Hematopoietic multipotent progenitor cell treated with erythropoietin and hydrocortisone succinate and interleukin-3 and kit ligand, for 17 days (in vitro differentiated cells): ENCODE results near the gene TRIM46.

ENCODE experiments used
- DNase-seq: peaks from one replicate; pipeline ENCODE4 v3.0.0-alpha.2; 2015; ENCODE audit warnings: low spot score

The TRIM46 gene

GRCh38 chr1:155173478-155174323, at the start of gene TRIM46:
Gene TRIM46 (plus strand): TSS chr1:155173849. CDS start chr1:155173967, 118 bp downstream.
- no peak for DNase-seq

DNA sequence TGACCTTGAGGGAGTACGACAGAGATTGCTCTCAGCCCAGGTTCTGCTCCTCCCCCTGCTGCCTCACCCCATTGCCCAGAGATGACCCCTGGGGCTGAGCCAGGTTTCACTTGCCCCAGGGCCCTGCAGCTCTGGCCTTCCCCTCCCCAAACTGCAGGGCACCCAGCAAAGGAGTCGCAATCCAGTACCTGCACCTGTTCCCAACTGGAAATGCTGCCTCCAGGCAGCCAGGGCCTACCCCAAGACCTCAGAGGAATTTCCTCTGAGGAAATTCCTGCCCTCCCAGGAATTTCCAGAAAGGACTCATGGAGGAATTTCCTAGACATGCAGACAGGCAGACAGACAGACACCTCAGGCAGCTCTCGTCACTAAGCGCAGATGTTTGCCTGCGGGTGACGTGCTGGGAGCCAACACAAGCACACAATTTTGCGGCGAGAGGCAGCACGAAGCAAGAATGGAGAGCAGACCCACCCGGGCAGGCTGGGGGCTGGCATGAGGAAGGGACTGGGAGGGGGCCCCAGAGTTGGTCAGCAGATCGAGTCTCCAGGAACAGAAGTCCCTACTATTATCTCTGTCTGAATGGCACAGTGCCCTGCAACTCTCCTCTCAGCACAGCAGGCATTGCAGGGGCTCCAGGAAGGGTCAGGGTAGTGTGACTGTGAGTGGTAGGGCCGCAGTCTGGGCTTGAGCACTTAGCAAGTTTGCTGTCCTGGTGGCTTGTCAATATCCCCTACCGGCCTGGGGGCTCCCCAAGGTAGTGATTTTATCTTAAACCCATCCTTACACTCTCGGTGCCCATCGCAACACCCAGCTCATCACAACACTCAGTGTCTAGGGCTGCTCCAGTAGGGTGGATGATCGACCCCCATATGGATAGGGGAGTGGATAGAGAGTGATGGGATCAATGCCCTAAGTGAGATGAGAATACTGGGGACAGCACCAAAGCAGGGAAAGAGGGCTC, 48.9 kb upstream of the TRIM46 start:
- no peak for DNase-seq

GRCh38 chr1:155125511-155125945, 48.1 kb upstream of the TRIM46 start:
- no peak for DNase-seq

DNA sequence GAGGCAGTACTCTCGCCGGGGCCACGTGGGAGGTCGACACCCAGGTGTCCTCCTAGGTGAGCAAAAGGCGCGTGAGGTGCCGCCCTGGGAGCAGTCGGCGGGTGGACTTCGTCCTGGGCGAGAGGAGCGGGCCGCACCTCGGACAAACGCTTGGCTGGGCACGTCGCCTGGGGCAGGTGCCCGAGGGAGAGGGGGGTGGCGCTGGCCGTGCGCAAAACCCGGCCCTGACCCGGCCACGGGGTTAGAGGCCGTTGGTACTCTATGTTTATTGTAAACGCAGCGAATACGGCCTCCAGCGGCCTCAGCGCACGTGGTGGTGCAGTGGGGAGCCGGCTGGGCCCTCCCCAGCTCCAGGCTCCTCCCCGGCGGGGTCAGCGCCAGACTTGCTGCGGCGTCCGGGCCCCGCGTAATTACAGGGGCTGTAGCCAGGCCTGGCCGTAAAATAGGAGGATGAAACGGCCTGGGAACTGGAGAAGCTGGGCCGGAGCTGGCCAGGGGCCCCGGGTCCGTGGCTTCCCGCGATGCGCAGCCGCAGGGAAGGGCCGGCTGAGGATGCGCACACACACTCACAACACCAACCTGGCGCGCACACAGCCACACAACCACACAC, 47.6 kb upstream of the TRIM46 start:
- no peak for DNase-seq

GRCh38 chr1:155126556-155127104, 47.0 kb upstream of the TRIM46 start:
- no peak for DNase-seq

DNA sequence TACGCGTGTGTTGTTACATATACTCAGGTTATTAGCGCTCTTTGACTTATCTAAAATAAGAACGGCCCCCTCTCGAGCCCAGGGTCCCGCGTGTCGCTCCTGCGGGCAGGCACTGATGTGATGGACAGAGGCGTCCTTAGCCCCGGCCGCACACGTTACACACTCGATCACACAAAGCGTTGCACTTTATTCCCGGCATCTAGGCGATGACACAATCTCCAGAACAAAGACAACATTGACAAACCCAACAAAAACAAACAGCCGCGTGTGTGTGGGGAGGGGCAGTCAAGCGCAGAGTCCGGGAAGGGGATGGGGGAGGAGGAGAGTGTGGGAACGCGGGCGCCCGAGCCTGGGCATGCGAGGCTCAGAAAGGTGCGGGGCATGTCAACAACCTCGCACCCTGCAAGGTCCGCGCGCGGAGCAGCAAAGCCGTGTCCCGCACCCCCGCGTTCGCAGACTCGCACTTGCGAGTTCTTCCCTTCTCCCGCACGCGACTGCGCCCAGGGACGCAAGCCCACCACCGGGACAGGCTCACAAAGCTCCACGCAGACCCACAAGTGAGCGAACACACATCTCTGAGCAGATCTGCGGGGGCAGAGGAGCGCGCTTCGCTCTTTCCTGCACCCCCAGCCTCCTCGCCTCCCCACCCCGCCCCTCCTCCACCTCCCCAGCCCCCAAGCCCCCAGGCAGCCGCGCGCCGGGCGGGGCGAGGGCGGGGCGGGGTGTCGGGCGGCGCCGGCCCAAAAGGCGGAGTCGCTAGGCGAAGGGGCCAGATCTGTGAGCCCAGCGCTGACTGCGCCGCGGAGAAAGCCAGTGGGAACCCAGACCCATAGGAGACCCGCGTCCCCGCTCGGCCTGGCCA, 46.3 kb upstream of the TRIM46 start, which contains the start of gene EFNA1:
TSS of gene EFNA1 (plus strand) at position 772 of the 862 bp plus-strand sequence. CDS start 102 bp downstream, outside the sequence.
- no peak for DNase-seq

GRCh38 chr1:155127967-155128754, 45.5 kb upstream of the TRIM46 start:
- DNase-seq = no peak

GRCh38 chr1:155128755-155129473, 44.7 kb upstream of the TRIM46 start:
- DNase-seq = no peak

DNA sequence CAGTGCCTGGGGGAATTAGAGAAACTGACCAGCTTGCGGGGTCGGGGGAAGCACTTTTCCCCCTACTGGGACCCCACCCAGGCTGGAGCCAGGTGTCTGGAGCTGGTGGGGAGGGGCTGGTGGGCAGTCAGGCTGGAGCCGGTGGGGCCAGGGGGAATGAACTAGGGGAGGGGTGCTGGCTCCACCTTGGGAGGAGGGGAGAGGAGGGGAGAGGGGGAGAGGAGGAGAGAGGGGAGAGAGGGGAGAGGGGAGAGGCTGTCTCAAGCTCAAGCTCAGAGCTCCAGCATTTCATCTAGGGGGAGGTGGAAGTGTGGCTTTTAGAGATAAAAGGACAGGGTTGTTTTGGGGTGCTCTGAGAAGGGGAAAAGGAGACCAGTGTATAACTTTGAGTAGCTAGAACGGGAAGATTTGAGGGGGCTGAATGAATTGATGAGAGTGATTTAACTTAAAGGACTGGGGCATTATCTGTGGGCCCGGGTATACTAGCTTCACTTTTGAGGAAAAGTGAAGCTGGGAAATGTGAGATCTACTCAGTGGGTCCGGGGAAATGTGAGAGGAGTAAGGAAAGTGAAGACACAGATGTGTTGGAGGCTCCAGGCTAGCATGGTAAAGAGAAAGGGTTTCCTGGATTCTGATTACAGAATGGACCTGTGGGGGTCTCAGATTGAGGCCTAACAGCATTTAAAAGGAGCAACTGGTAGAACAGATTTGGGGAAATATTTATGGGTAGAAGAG, 43.2 kb upstream of the TRIM46 start:
- DNase-seq = no peak

DNA sequence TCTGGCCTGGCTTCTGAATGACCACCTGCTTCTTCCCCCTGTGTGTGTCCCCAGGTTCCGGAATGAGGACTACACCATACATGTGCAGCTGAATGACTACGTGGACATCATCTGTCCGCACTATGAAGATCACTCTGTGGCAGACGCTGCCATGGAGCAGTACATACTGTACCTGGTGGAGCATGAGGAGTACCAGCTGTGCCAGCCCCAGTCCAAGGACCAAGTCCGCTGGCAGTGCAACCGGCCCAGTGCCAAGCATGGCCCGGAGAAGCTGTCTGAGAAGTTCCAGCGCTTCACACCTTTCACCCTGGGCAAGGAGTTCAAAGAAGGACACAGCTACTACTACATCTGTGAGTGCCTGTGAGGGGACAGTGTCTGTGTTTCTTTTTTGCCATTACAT, 42.4 kb upstream of the TRIM46 start:
- DNase-seq = no peak

DNA sequence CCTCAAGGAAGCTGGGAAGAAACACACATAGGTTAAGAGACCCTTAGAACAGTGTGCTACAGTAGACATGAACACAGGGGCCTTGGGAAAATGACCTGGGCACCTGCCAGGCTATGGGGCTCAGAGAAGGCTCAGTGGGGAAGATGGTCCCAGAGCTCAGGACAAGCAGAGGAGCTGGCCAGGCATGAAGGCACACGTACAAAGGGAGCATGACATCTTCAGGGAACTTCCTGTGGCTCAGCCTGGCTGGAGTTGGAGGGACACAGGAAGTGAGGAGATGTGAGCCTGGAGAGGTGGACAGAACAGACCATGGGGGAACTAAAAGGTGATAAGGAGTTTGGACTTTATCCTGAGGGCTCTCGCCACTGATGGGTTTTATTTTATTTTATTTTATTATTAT, 41.8 kb upstream of the TRIM46 start:
- no peak for DNase-seq

- DNase-seq = no peak
These were observed 39.8 kb upstream of the TRIM46 start for GRCh38 chr1:155133799-155134281.

DNA sequence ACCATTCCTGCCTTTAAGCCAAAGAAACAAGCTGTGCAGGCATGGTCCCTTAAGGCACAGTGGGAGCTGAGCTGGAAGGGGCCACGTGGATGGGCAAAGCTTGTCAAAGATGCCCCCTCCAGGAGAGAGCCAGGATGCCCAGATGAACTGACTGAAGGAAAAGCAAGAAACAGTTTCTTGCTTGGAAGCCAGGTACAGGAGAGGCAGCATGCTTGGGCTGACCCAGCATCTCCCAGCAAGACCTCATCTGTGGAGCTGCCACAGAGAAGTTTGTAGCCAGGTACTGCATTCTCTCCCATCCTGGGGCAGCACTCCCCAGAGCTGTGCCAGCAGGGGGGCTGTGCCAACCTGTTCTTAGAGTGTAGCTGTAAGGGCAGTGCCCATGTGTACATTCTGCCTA, 39.3 kb upstream of the TRIM46 start:
- DNase-seq = no peak

- peak; percentile 76 for DNase-seq
These were observed 38.7 kb upstream of the TRIM46 start for GRCh38 chr1:155134880-155135414.

- peak; percentile 91 for DNase-seq
These were observed 38.1 kb upstream of the TRIM46 start, which contains the start of gene SLC50A1 for GRCh38 chr1:155135415-155136028. Gene SLC50A1 (plus strand): TSS chr1:155135852. CDS start chr1:155135912, 60 bp downstream.

GRCh38 chr1:155136748-155137147, 36.9 kb upstream of the TRIM46 start:
- DNase-seq = peak; percentile 71

DNA sequence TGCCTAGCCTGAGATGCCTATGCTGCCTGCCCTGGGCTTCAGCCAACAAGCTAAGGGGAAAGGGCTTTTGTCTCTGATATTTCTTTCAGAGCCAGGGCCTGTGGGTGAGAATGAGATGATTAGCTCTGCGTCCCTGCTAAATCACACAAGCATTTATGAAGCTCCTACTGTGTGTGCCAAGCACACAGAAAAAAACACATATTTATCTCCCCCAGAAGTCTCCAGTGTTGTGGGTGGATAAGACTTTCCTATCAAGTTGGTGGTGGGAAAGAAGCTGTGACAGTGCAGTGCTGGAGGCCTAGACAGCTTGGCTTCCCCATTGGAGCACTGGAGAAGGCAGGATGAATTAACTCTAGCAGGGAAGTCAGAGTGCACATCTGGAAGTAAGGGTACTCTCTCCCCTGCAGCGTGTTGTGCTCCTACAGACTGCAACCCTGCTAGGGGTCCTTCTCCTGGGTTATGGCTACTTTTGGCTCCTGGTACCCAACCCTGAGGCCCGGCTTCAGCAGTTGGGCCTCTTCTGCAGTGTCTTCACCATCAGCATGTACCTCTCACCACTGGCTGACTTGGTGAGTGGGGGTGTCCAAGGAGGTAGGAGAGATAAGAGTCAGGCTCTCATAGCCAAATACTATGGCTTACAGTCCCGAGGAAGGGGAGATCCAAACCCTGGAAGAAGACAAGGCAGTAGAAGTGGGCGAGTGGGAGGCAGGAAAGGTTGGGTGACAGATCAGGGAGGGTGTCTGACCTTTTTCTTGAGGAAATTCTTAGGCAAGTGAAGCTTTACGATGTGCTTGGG, 36.3 kb upstream of the TRIM46 start:
- DNase-seq = peak; percentile 13
